SK-N-SH treated with all-trans-retinoic acid at 6 μM for 48 hours (cell line): Measurements from ENCODE around the gene CYTIP.

Experiments used
- ATAC-seq: fragments of 200-7000 bp; cut with Tn5 transposase; 3 replicates; pipeline ENCODE4 v1.9.1; 2020; ENCODE audit warnings: mild to moderate bottlenecking, moderate library complexity
- ARNTL ChIP-seq: fragments of 450-650 bp; formaldehyde crosslinking; IDR thresholded peaks from 2 replicates; pipeline ENCODE4 v1.5.0; 2020; ENCODE audit warnings: low read depth, mild to moderate bottlenecking, moderate library complexity, borderline replicate concordance
- BACH2 ChIP-seq: fragments of 250-450 bp; sonication (Bioruptor Pico); IDR thresholded peaks from 2 replicates; pipeline ENCODE4 v1.9.0; 2021; ENCODE audit warnings: mild to moderate bottlenecking, borderline replicate concordance
- CREB5 ChIP-seq: fragments of 250-450 bp; sonication (Bioruptor Pico); IDR thresholded peaks from 2 replicates; pipeline ENCODE4 v1.5.1; 2020; ENCODE audit warnings: low read depth, mild to moderate bottlenecking, moderate library complexity
- CSDC2 ChIP-seq: fragments of 250-450 bp; sonication (Bioruptor Pico); IDR thresholded peaks from 2 replicates; pipeline ENCODE4 v1.5.0; 2020; ENCODE audit warnings: mild to moderate bottlenecking, moderate library complexity
- CSRNP3 ChIP-seq: fragments of 250-450 bp; sonication (Bioruptor Pico); IDR thresholded peaks from 2 replicates; pipeline ENCODE4 v1.5.1; 2021; ENCODE audit warnings: mild to moderate bottlenecking, moderate library complexity
- ESRRG ChIP-seq: fragments of 250-450 bp; sonication (Bioruptor Pico); IDR thresholded peaks from 2 replicates; pipeline ENCODE4 v1.6.1; 2021; ENCODE audit warnings: mild to moderate bottlenecking
- GLIS3 ChIP-seq: fragments of 250-450 bp; sonication (Bioruptor Pico); IDR thresholded peaks from 2 replicates; pipeline ENCODE4 v1.5.0; 2020; ENCODE audit warnings: mild to moderate bottlenecking, moderate library complexity
- ISL1 ChIP-seq: fragments of 250-450 bp; sonication (Bioruptor Pico); IDR thresholded peaks from 2 replicates; pipeline ENCODE4 v2.1.2; 2022; ENCODE audit warnings: mild to moderate bottlenecking, moderate library complexity
- OSR1 ChIP-seq: fragments of 250-450 bp; sonication (Bioruptor Pico); IDR thresholded peaks from 2 replicates; pipeline ENCODE4 v1.8.0; 2022; ENCODE audit warnings: moderate library complexity, mild to moderate bottlenecking, inconsistent platforms
- POU6F1 ChIP-seq: fragments of 250-450 bp; sonication (Bioruptor Pico); IDR thresholded peaks from 2 replicates; pipeline ENCODE4 v1.8.0; 2021; ENCODE audit warnings: low read depth, mild to moderate bottlenecking, moderate library complexity, borderline replicate concordance
- RARB ChIP-seq: fragments of 250-450 bp; sonication (Bioruptor Pico); IDR thresholded peaks from 2 replicates; pipeline ENCODE4 v1.8.0; 2021; ENCODE audit warnings: mild to moderate bottlenecking, moderate library complexity
- SNAI2 ChIP-seq: fragments of 250-450 bp; sonication (Bioruptor Pico); IDR thresholded peaks from 2 replicates; pipeline ENCODE4 v1.5.0; 2020; ENCODE audit warnings: mild to moderate bottlenecking, moderate library complexity
- TCF4 ChIP-seq: fragments of 250-450 bp; sonication (Bioruptor Pico); IDR thresholded peaks from 2 replicates; pipeline ENCODE4 v1.8.0; 2021; ENCODE audit warnings: mild to moderate bottlenecking, moderate library complexity, borderline replicate concordance
- TOX ChIP-seq: fragments of 250-450 bp; sonication (Bioruptor Pico); IDR thresholded peaks from 2 replicates; pipeline ENCODE4 v1.8.0; 2021; ENCODE audit warnings: mild to moderate bottlenecking, moderate library complexity, borderline replicate concordance
- TSHZ2 ChIP-seq: fragments of 250-450 bp; sonication (Bioruptor Pico); IDR thresholded peaks from 2 replicates; pipeline ENCODE4 v1.5.0; 2020; ENCODE audit warnings: mild to moderate bottlenecking, moderate library complexity
- ZC3H10 ChIP-seq: fragments of 250-450 bp; sonication (Bioruptor Pico); IDR thresholded peaks from 2 replicates; pipeline ENCODE4 v1.5.1; 2021; ENCODE audit warnings: mild to moderate bottlenecking, moderate library complexity
- ZFP3 ChIP-seq: fragments of 250-450 bp; sonication (Bioruptor Pico); IDR thresholded peaks from 2 replicates; pipeline ENCODE4 v1.5.0; 2020; ENCODE audit warnings: mild to moderate bottlenecking, moderate library complexity
- ZFP30 ChIP-seq: fragments of 450-650 bp; formaldehyde crosslinking; IDR thresholded peaks from 2 replicates; pipeline ENCODE4 v1.5.0; 2022; ENCODE audit warnings: mild to moderate bottlenecking, moderate library complexity
- ZNF565 ChIP-seq: fragments of 450-650 bp; formaldehyde crosslinking; conservative IDR thresholded peaks from 2 replicates; pipeline ENCODE4 v1.5.0; 2020; ENCODE audit warnings: low read depth, mild to moderate bottlenecking, moderate library complexity
- ZNF70 ChIP-seq: fragments of 450-650 bp; formaldehyde crosslinking; IDR thresholded peaks from 2 replicates; pipeline ENCODE4 v1.5.0; 2020; ENCODE audit warnings: mild to moderate bottlenecking, moderate library complexity
- ZNF8 ChIP-seq: fragments of 450-650 bp; formaldehyde crosslinking; IDR thresholded peaks from 2 replicates; pipeline ENCODE4 v1.5.0; 2020; ENCODE audit warnings: mild to moderate bottlenecking, moderate library complexity

Gene CYTIP

GRCh38 chr2:157463002-157463401 lies 19.1 kb upstream of the CYTIP start:
- no peak for ATAC-seq

GRCh38 chr2:157460897-157461296 lies 17.0 kb upstream of the CYTIP start:
- no peak for TF ChIP-seq ZNF8 (CRISPR knock-in tag)
- TF ChIP-seq CSDC2 (CRISPR knock-in tag) = no peak
- no peak for TF ChIP-seq ZC3H10
- TF ChIP-seq SNAI2 (CRISPR knock-in tag) = no peak
- TF ChIP-seq CREB5 = no peak
- TF ChIP-seq ISL1 = no peak
- no peak for TF ChIP-seq OSR1
- no peak for TF ChIP-seq CSRNP3 (CRISPR knock-in tag)
- TF ChIP-seq ZFP30 (CRISPR knock-in tag) = no peak
- no peak for ATAC-seq

More at GRCh38 chr2:157463002-157463401, 19.1 kb upstream of the CYTIP start:
- TF ChIP-seq ZNF70 (CRISPR knock-in tag) (no peak), ZNF565 (CRISPR knock-in tag) (no peak), ZNF8 (CRISPR knock-in tag) (no peak), CREB5 (no peak), ISL1 (no peak), ESRRG (CRISPR knock-in tag) (no peak), TCF4 (CRISPR knock-in tag) (no peak), GLIS3 (CRISPR knock-in tag) (no peak), OSR1 (no peak), CSDC2 (CRISPR knock-in tag) (no peak), POU6F1 (no peak)

- ATAC-seq = no peak
- TF ChIP-seq ZNF70 (CRISPR knock-in tag) (no peak), ZNF565 (CRISPR knock-in tag) (no peak), ARNTL (CRISPR knock-in tag) (no peak), BACH2 (CRISPR knock-in tag) (no peak), TSHZ2 (CRISPR knock-in tag) (no peak), TOX (no peak), ZFP3 (CRISPR knock-in tag) (no peak), RARB (CRISPR knock-in tag) (no peak), GLIS3 (CRISPR knock-in tag) (no peak), ZNF8 (CRISPR knock-in tag) (no peak), SNAI2 (CRISPR knock-in tag) (no peak), CSRNP3 (CRISPR knock-in tag) (no peak), ZFP30 (CRISPR knock-in tag) (no peak), ZC3H10 (no peak), CSDC2 (CRISPR knock-in tag) (no peak)
These were observed 16.5 kb upstream of the CYTIP start for GRCh38 chr2:157460384-157460837.
